GM19239 (cell line): ENCODE results near the gene TESK1.

Experiments used
- DNase-seq: peaks from one replicate; pipeline ENCODE4 v3.0.0; 2011; ENCODE audit warnings: low spot score; ENCODE audit not compliant: insufficient read length
- FAIRE-seq: peaks from 2 replicates; lab custom pipeline; 2011; peaks lifted over from hg19 to GRCh38; lab: Jason Lieb, UNC

TESK1 gene, protein sequence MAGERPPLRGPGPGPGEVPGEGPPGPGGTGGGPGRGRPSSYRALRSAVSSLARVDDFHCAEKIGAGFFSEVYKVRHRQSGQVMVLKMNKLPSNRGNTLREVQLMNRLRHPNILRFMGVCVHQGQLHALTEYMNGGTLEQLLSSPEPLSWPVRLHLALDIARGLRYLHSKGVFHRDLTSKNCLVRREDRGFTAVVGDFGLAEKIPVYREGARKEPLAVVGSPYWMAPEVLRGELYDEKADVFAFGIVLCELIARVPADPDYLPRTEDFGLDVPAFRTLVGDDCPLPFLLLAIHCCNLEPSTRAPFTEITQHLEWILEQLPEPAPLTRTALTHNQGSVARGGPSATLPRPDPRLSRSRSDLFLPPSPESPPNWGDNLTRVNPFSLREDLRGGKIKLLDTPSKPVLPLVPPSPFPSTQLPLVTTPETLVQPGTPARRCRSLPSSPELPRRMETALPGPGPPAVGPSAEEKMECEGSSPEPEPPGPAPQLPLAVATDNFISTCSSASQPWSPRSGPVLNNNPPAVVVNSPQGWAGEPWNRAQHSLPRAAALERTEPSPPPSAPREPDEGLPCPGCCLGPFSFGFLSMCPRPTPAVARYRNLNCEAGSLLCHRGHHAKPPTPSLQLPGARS

GRCh38 chr9:35604578-35605350 lies at the start of gene TESK1:
TESK1 (plus strand) TSS chr9:35605262; CDS start chr9:35605620, 358 bp downstream.
- FAIRE-seq (peak; percentile 57), DNase-seq (peak; percentile 95)

DNA sequence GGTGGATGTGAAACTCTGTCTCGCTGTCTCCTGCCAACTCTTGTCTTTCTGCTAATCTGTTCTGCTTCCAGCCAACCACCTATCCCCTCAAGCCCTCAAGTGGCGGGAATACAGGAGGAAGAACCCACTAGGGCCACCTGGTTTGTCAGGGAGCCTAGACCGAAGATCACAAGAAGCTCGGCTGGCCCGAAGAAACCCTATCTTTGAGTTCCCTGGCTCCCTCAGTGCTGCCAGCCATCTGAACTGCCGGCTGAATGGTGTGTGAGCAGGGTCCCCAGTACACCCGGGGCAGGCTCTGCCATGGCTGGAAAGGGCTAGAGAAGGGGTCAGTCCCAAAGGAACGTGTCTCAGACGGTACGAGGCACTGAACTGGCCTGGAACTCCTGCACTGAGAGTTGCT lies 49.2 kb upstream of the TESK1 start:
- FAIRE-seq = no peak
- DNase-seq = no peak

- DNase-seq (no peak), FAIRE-seq (no peak)
These were observed 48.3 kb upstream of the TESK1 start for GRCh38 chr9:35556776-35557175.

DNA sequence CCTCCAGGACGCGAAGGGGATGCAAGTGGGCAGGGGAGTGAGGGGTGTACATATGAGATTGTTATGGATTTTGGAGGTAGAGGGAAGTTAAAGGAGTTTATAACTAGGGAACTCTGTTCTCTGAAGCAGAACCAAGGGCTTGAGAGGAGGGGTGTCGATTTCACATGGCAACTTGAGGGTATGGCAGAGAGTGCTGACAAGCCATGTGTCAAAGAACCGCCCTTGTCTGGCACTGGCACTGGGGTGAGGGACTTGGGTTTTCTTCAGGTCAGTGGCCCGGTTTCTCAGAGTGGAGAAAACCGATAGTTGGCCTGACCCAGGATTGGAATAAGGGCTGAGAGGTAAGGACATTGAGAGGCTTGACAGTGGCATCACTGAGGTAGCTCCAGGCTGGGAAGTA lies 47.7 kb upstream of the TESK1 start:
- DNase-seq (no peak), FAIRE-seq (no peak)

DNA sequence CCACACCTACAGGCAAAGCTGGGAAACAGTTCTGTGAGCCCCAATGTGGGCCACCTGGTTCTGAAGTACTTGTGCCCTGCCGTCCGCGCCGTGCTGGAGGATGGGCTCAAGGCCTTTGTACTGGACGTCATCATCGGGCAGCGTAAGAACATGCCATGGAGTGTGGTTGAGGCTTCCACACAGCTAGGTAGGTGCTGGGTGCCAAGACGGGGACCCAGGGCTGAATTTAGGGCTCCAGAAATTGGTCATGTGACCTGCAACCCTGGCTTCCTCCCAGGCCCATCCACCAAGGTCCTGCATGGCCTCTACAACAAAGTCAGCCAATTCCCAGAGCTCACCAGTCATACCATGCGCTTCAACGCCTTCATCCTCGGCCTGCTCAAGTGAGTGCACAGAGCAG lies 46.9 kb upstream of the TESK1 start:
- FAIRE-seq (no peak), DNase-seq (no peak)

DNA sequence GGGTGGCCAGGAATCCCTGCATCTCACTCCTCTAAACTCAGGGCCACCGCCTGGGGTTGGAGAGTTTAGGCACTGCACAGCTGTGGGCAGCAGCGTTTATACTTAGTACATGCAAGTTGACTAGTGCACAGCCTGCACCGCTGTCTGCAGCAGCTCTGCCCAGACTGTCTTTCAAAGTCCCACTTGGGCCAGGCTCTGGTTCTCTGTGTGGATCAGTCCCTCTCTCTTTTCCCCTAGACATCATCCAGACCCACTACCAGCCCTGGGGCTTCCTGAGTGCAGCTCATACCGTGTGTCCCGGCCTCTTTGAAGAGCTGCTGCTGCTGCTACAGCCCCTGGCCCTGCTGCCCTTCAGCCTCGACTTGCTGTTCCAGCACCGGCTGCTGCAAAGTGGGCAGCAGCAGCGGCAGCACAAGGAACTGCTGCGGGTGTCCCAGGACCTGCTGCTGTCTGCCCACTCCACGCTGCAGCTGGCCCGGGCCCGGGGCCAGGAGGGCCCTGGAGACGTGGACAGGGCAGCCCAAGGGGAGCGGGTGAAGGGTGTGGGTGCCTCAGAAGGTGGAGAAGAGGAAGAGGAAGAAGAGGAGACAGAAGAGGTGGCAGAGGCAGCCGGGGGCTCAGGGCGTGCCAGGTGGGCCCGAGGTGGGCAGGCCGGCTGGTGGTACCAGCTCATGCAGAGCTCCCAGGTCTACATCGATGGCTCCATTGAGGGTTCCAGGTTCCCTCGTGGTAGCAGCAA lies 45.1 kb upstream of the TESK1 start:
- FAIRE-seq (no peak), DNase-seq (no peak)

- FAIRE-seq = no peak
These were observed 44.3 kb upstream of the TESK1 start for GRCh38 chr9:35560625-35561337.

GRCh38 chr9:35561468-35562261 lies 43.4 kb upstream of the TESK1 start:
- FAIRE-seq = no peak
- no peak for DNase-seq

More at GRCh38 chr9:35560625-35561337, 44.3 kb upstream of the TESK1 start:
- no peak for DNase-seq

GRCh38 chr9:35562895-35563780 lies 41.9 kb upstream of the TESK1 start:
- DNase-seq (no peak), FAIRE-seq (no peak)

- DNase-seq = no peak
- no peak for FAIRE-seq
These were observed 41.3 kb upstream of the TESK1 start for GRCh38 chr9:35563791-35564197.

- FAIRE-seq (no peak), DNase-seq (no peak)
These were observed 40.4 kb upstream of the TESK1 start for GRCh38 chr9:35564658-35565061.

DNA sequence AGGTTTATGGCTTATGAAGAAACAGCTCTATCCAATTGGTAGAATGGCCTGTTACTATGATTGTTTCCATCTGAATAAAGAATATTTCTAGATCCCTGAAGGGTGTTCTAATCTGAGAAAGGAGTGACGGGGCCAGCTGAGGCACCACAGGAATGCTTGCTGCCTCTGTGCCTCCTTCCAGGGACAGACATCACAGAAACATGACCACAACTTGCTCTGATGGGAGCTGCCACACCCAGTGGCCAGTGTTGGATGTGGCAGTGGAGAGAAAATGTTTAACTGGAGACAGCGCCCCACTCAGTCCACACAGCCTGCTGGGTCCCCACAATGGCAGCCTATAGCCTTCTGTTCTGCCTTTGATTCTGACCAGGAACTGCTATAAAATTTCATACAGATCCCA lies 38.6 kb upstream of the TESK1 start:
- DNase-seq (no peak), FAIRE-seq (no peak)

GRCh38 chr9:35568196-35568595 lies 36.9 kb upstream of the TESK1 start:
- no peak for FAIRE-seq

GRCh38 chr9:35569206-35569605 lies 35.9 kb upstream of the TESK1 start:
- no peak for DNase-seq
- peak; percentile 90 for FAIRE-seq

More at GRCh38 chr9:35568196-35568595, 36.9 kb upstream of the TESK1 start:
- no peak for DNase-seq

DNA sequence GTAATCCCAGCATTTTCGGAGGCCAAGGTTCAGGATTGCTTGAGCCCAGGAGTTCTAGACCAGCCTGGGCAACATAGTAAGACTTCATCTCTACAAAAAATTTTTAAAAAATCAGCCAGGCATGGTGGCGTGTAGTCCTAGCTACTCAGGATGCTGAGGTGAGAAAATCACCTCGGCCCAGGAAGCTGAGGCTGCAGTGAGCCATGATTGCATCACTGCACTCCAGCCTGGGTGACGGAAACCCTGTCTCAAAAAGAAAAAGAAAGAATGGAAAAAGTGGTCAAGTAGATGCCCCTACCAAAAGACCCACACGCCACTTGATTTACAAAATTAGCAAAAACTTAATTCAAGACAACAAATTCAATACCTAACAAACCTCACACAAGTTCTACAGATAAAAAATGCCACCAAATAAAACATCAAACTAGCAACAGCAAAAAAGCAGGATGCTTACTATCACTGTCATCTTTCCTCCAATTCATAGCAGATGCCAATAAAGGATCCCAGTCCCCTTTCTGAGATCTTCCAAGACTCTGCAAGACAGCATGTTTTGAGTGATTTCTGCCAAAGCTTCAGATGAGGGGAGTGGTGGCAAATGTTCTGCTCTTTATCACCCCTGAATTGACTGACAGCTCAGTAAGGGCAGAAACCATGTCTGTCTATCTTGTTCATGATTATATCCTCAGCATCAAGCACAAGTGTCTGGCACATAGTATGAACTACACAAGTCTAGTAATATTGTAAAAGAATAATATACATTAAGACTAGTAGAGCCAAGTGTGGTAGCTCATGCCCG lies 34.2 kb upstream of the TESK1 start:
- no peak for DNase-seq
- peak; percentile 74 for FAIRE-seq

DNA sequence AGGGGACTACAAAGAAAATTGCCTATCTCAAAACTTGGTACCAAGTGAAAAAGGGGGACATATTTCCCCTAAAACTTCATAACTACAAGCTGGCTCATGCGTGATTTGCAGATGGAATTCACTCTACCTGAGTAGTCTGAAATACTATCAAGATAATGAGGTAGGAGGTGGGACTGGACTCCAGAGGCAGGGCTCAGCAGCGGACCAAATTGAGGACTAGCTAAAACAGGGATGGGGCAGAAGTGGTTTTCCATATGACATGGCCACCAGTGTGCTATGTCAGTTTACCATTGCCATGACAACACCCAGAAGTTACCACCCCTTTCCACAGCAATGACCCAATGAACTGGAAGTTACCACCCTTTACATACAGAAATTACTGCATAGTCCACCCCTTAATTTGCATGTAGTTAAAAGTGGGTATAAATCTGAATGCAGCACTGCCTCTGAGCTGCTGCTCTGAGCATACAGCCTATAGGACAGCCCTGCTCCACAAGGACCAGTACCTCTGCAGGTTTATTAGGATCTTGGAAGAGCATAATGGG lies 30.4 kb upstream of the TESK1 start:
- no peak for FAIRE-seq
- no peak for DNase-seq

DNA sequence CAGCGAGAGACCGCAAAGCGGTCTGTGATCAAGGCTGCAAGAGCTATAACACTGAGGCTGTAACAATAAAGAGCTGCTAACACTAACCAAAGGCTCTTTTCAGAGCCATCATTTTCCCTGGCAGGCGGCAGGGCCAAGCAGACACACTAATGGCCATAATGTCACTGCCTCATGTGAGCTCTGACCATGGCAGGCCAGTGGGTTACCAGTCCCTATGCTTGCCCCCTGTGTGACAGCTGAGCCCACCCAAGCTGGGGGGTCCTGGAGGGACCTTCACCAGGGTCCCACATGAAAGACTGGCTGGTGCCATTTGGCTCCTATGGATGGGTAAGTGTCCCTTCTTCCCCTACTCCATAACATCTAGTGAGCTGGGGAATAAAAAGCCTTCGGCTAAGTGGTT lies 29.6 kb upstream of the TESK1 start:
- FAIRE-seq = no peak

More for the DNA sequence above, 29.6 kb upstream of the TESK1 start:
- no peak for DNase-seq
